Fibroblast of villous mesenchyme (primary cell): ENCODE results near the gene GSG1. TPM values are rescaled to one million over a fixed set of nuclear protein-coding genes. Genes with fewer than 3 reads are reported as not detected.

ENCODE experiments used
- DNase-seq: peaks from one replicate; pipeline ENCODE4 v3.0.0-alpha.2; 2010; ENCODE audit warnings: low read depth
- H3K4me3 ChIP-seq: 2 replicates; pipeline ENCODE4 v1.5.1; 2011; ENCODE audit warnings: low read depth, mild to moderate bottlenecking, low read length
- total RNA-seq: library from RNA; depleted of rRNA; stranded (reverse); fragments of >200 nt; gene quantifications from 2 replicates; pipeline ENCODE4 v1.2.3, GENCODE V29; 2012
- TF ChIP-seq, protein P1 (sequence below): IDR thresholded peaks from 2 replicates; pipeline ENCODE4 v1.5.1; 2012; ENCODE audit warnings: low read depth, mild to moderate bottlenecking, low read length; ENCODE audit not compliant: insufficient read depth

GSG1 gene
- total RNA-seq, 1 donor = 11.2 TPM

DNA sequence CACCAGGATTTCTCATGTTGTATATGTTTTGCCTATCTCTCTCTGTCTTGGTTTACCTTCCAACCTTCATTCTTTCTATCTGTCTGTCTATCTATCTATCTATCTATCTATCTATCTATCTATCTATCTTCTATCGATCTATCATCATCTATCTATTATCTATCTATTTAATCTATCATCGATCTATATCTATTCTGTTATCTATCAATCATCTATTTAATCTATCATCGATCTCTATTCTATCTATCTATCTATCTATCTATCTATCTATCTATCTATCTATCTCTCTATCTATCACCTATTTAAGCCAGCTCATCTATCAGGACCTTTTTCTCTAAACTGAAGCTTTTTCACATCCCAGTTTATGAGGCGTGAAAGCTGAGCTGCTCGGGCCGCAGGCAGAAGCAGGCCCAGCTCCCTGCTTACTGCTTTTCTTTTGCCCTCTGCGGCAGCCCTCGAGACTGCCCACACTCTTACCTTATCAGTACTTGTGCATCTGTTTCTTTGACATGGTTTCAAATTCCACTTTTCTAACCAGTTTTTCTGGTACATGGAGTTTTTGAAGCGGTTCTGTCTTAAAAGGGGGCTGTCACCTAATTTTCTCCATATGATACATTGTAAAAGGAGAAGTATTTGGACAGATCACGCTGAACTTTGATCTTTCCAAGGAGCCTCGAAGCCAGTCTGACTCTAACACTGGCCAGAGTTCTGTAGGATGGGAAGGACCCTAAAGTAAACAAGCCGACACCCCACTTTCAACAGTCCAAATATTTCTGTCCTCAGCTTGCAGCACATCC is 44.4 kb upstream of the GSG1 start:
- TF ChIP-seq, protein P1, sequence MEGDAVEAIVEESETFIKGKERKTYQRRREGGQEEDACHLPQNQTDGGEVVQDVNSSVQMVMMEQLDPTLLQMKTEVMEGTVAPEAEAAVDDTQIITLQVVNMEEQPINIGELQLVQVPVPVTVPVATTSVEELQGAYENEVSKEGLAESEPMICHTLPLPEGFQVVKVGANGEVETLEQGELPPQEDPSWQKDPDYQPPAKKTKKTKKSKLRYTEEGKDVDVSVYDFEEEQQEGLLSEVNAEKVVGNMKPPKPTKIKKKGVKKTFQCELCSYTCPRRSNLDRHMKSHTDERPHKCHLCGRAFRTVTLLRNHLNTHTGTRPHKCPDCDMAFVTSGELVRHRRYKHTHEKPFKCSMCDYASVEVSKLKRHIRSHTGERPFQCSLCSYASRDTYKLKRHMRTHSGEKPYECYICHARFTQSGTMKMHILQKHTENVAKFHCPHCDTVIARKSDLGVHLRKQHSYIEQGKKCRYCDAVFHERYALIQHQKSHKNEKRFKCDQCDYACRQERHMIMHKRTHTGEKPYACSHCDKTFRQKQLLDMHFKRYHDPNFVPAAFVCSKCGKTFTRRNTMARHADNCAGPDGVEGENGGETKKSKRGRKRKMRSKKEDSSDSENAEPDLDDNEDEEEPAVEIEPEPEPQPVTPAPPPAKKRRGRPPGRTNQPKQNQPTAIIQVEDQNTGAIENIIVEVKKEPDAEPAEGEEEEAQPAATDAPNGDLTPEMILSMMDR = no peak
- H3K4me3 ChIP-seq = no peak overlapping the region
- peak; percentile 20 for DNase-seq

DNA sequence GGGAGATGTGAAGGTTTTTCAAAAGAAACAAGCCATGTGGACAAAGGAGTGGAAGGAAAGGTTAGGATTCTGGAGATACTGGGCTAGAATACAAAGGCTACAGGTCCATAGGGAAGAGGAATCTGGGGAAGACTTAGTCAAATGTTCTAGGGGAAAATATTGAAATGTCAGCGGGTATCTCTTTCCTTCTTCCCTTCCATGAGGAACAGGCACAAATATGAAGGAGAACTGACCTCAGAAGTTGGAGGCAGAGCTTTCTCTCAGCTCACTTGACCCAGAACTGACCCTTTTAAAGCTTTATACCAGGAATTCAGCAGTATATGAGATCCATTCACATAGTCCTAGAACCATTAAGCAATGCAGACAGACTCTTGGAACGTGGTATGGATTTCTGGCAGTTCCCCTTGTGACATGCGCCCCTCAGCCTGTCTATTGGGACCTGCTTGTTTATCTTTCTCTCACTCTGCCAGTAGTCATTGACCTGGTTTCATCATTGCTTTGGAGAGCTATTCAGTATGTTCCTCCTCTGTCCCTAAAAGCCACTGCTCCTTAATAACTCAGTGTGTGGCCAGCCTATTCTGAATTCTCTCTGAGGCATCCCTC is 43.0 kb upstream of the GSG1 start:
- DNase-seq = no peak
- no peak overlapping the region for H3K4me3 ChIP-seq
- TF ChIP-seq, protein P1 = no peak

DNA sequence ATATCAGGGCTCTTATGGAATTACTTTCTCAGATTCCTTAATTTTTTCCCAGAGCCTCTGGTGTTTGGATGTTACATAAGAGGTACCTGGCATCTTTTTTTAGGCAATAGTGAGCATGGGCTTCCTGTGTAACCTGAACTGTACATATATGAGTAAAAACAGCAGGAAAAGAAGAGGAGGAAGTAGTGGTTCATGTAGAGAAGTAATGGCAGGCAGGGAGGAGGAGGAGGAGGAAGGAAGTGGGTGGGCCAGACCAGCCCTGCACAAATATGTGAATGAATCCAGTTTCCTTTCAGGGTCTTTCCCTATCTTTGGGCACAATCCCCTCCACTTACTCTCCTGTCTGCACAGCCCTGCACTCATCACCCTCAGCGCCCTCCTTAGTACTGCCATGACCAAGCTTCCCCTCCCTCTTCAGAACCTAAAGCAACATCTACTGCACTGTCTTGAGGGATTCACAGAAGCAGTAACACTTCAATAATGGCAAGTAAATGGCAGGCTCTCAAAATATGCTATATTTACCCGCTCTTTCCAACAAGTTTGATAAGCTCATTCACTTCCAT is 40.9 kb upstream of the GSG1 start:
- DNase-seq = no peak
- H3K4me3 ChIP-seq = no peak overlapping the region
- TF ChIP-seq, protein P1 = no peak

DNA sequence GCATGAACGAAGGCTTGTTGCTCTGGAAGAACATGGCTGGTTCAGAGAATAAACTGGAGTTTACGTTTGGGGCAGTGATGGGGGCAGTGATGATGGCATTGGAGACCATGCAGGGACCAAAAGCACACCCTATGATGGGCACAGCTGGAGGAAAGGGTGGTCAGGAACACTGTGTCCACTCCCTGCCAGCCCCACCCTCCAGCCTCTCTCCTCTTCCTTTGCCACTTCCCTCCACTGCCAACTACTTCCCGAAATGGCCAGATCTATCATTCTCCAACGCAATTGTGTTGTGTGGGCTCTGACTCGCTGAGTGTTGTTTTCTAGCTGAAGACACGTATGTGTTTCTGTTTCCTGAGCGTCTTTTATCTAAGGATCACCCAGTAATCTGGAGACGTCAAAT is 39.3 kb upstream of the GSG1 start:
- TF ChIP-seq, protein P1 = no peak
- no peak overlapping the region for H3K4me3 ChIP-seq
- DNase-seq = no peak

DNA sequence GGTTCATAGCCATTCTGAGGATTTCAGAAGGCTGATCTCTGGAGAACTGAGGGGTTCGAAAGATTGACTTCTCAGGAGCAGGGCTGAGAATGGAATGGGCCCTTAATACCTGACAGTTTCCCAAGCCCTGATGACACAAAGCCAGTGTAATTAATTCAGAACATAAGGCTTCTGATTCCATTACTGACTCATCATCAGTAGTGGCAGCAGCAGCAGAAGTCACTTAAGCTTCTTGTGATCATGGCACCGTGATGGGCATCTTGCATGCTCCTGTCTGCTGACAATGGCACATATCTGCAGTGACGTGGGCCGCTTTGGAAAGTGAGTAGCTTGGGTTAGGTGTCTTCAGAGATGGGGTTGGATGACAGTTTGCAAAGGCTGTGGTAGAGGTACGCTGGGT is 38.2 kb upstream of the GSG1 start:
- TF ChIP-seq, protein P1 = no peak
- DNase-seq = no peak
- H3K4me3 ChIP-seq = no peak overlapping the region

DNA sequence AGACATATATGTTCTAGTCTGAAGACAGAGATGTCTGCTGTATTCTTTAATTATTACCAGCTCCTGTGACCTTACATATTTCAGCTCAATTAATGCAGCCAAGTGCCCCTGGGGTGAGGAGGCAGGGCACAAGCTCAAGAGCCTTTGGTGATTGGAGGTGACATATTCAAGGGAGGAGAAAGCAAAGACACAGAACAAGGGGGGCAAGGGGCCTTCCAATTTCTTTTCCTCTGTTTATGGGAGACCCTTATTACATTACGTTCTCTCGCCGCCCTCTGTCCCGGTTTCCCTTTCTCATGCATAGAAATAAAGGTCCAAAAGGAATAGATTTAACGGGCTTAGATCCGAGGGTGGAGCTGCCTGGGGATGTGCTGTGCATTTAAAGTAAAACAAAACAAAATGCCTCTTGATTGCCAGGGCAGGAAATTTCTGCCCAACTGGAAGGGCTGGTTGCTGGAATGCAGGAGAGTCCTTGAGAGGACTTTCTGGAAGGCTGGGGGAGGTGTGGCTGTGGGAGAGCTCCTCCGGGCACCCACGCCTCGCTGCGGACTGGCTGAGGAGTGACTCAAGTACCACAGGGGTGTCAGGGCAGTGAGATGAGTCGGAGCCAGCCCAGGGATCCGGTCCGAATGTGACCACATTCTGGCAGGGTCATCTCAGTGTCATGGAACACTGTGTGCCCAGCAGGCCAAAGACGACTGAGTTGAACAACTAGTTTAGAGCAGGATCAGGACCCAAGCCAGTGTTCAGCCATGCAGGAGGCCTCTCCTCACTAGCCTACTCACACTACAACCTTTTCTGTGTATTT is 32.1 kb upstream of the GSG1 start:
- DNase-seq = peak; percentile 68
- no peak overlapping the region for H3K4me3 ChIP-seq
- TF ChIP-seq, protein P1 = peak; percentile 12
